Activated naive CD8-positive, alpha-beta T cell treated with anti-CD3 and anti-CD28 coated beads for 36 hours (primary cell): ENCODE measurements around the gene PPP1R26. TPM values are rescaled to one million over a fixed set of nuclear protein-coding genes. Genes with fewer than 3 reads are reported as not detected.
"Not testable (repeated sequence)": the region's sequence is repeated elsewhere in the genome, so short reads cannot be mapped to it uniquely, and the experiment has no call there.

Experiments
- DNase-seq: peaks from one replicate; pipeline ENCODE4 v3.0.0; 2021
- H3K27ac Mint-ChIP-seq: one replicate; pipeline ENCODE4 v1.8.0; 2022; ENCODE audit warnings: mild to moderate bottlenecking, moderate library complexity, mixed read lengths
- H3K27me3 Mint-ChIP-seq: one replicate; pipeline ENCODE4 v1.8.0; 2022; ENCODE audit warnings: mild to moderate bottlenecking, mixed read lengths
- H3K36me3 Mint-ChIP-seq: one replicate; pipeline ENCODE4 v1.8.0; 2021; ENCODE audit warnings: mild to moderate bottlenecking, mixed read lengths
- H3K4me1 Mint-ChIP-seq: one replicate; pipeline ENCODE4 v1.8.0; 2021; ENCODE audit warnings: mixed read lengths
- H3K4me3 Mint-ChIP-seq: one replicate; pipeline ENCODE4 v1.8.0; 2022; ENCODE audit warnings: mild to moderate bottlenecking, moderate library complexity, mixed read lengths
- H3K9me3 Mint-ChIP-seq: one replicate; pipeline ENCODE4 v1.8.0; 2022; ENCODE audit warnings: mixed read lengths
- total RNA-seq, 2 experiments: library from RNA; stranded (reverse); gene quantifications; one replicate each; pipeline ENCODE4 v1.2.3, GENCODE V29; 2021

PPP1R26 gene
- total RNA-seq, 2 experiments from 2014 or later, result 0.20 to 0.27 TPM

GRCh38 chr9:135528842-135529435 lies 49.4 kb downstream of the PPP1R26 start:
- not testable (repeated sequence) for H3K9me3 Mint-ChIP-seq, H3K36me3 Mint-ChIP-seq, H3K4me1 Mint-ChIP-seq, H3K4me3 Mint-ChIP-seq, DNase-seq, H3K27me3 Mint-ChIP-seq, H3K27ac Mint-ChIP-seq

GRCh38 chr9:135530146-135530545 lies 50.6 kb downstream of the PPP1R26 start:
- Mint-ChIP-seq H3K4me1 (no peaks in the 10 kb centered on the region), H3K9me3 (no peaks in the 10 kb centered on the region)

GRCh38 chr9:135531096-135531495 lies 51.5 kb downstream of the PPP1R26 start:
- H3K9me3 Mint-ChIP-seq, result no peaks in the 10 kb centered on the region
- no peaks in the 10 kb centered on the region for H3K4me1 Mint-ChIP-seq
- no peak overlapping the region for H3K27ac Mint-ChIP-seq
- no peak overlapping the region for H3K4me3 Mint-ChIP-seq
- DNase-seq, result no peak
- peaks cover 10% of the 10 kb centered on the region for H3K27me3 Mint-ChIP-seq
- no peaks in the 10 kb centered on the region for H3K36me3 Mint-ChIP-seq

More at GRCh38 chr9:135530146-135530545, 50.6 kb downstream of the PPP1R26 start:
- H3K27me3 Mint-ChIP-seq, result peaks cover 9% of the 10 kb centered on the region
- H3K36me3 Mint-ChIP-seq, result no peaks in the 10 kb centered on the region
- no peak overlapping the region for H3K27ac Mint-ChIP-seq
- no peak overlapping the region for H3K4me3 Mint-ChIP-seq
- no peak for DNase-seq

GRCh38 chr9:135533113-135533512 lies 53.5 kb downstream of the PPP1R26 start:
- Mint-ChIP-seq H3K9me3 (no peaks in the 10 kb centered on the region), H3K36me3 (no peaks in the 10 kb centered on the region), H3K4me3 (no peak overlapping the region), H3K27ac (no peak overlapping the region), H3K27me3 (peaks cover 18% of the 10 kb centered on the region), H3K4me1 (no peaks in the 10 kb centered on the region)
- DNase-seq, result no peak

- Mint-ChIP-seq H3K27me3 (peaks cover 21% of the 10 kb centered on the region), H3K4me1 (no peaks in the 10 kb centered on the region), H3K27ac (no peak overlapping the region), H3K36me3 (no peaks in the 10 kb centered on the region), H3K9me3 (no peaks in the 10 kb centered on the region), H3K4me3 (no peak overlapping the region)
- DNase-seq, result no peak
Measured at GRCh38 chr9:135533674-135534073, 54.1 kb downstream of the PPP1R26 start.

- peaks cover 25% of the 10 kb centered on the region for H3K27me3 Mint-ChIP-seq
- not testable (repeated sequence) for H3K9me3 Mint-ChIP-seq, DNase-seq
Measured at GRCh38 chr9:135534192-135534711, 54.7 kb downstream of the PPP1R26 start.

GRCh38 chr9:135534826-135535225 lies 55.2 kb downstream of the PPP1R26 start:
- H3K4me1 Mint-ChIP-seq, H3K9me3 Mint-ChIP-seq, H3K4me3 Mint-ChIP-seq, DNase-seq, H3K36me3 Mint-ChIP-seq, H3K27ac Mint-ChIP-seq: not testable (repeated sequence)
- H3K27me3 Mint-ChIP-seq, result peaks cover 28% of the 10 kb centered on the region

More at GRCh38 chr9:135534192-135534711, 54.7 kb downstream of the PPP1R26 start:
- not testable (repeated sequence) for H3K27ac Mint-ChIP-seq, H3K4me1 Mint-ChIP-seq, H3K4me3 Mint-ChIP-seq, H3K36me3 Mint-ChIP-seq

GRCh38 chr9:135535631-135536030 lies 56.0 kb downstream of the PPP1R26 start:
- H3K36me3 Mint-ChIP-seq, H3K4me1 Mint-ChIP-seq, H3K9me3 Mint-ChIP-seq, H3K4me3 Mint-ChIP-seq, H3K27ac Mint-ChIP-seq, DNase-seq: not testable (repeated sequence)
- peaks cover 32% of the 10 kb centered on the region for H3K27me3 Mint-ChIP-seq

GRCh38 chr9:135536216-135536615 lies 56.6 kb downstream of the PPP1R26 start:
- Mint-ChIP-seq H3K9me3 (no peaks in the 10 kb centered on the region), H3K27ac (no peak overlapping the region), H3K4me1 (no peaks in the 10 kb centered on the region), H3K27me3 (peaks cover 34% of the 10 kb centered on the region), H3K4me3 (no peak overlapping the region), H3K36me3 (no peaks in the 10 kb centered on the region)
- no peak for DNase-seq

Other genes with a start within 250 kb of the PPP1R26 start
- gene MRPS2, start 20.9 kb downstream of the PPP1R26 start, total RNA-seq, result 10 to 100 TPM; 74.0 to 78.8 TPM
- gene LCN1, start 41.7 kb downstream of the PPP1R26 start, total RNA-seq, result not detected
- gene OBP2A, start 66.3 kb downstream of the PPP1R26 start, total RNA-seq, result not detected
- not detected for gene PAEP, start 82.0 kb downstream of the PPP1R26 start, total RNA-seq
- not detected for gene GLT6D1, start 159.8 kb downstream of the PPP1R26 start, total RNA-seq
- gene LCN9, start 183.5 kb downstream of the PPP1R26 start, total RNA-seq, result not detected
- gene SOHLH1, start 219.7 kb downstream of the PPP1R26 start, total RNA-seq, result not detected
- gene KCNT1, start 222.4 kb downstream of the PPP1R26 start, total RNA-seq, result not detected